HG02870 (cell line): ENCODE data around the gene NELL1.
A peak's percentile ranks its signal among the peaks of the same experiment; 100 is the strongest.
"Not testable (repeated sequence)": the region's sequence is repeated elsewhere in the genome, so short reads cannot be mapped to it uniquely, and the experiment has no call there.

Experiments used
- ATAC-seq: cut with Tn5 transposase; IDR thresholded peaks from one replicate; pipeline ENCODE4 v1.9.1; 2021; ENCODE audit warnings: mild to moderate bottlenecking, moderate library complexity; ENCODE audit not compliant: unreplicated experiment

Gene NELL1

GRCh38 chr11:21072558-21072957 lies 403.2 kb downstream of the NELL1 start:
- ATAC-seq: peak; percentile 79

GRCh38 chr11:21082853-21083252 lies 413.5 kb downstream of the NELL1 start:
- ATAC-seq: no peak

GRCh38 chr11:21088930-21089329 lies 419.5 kb downstream of the NELL1 start:
- no peak for ATAC-seq

GRCh38 chr11:21104641-21105040 lies 435.3 kb downstream of the NELL1 start:
- ATAC-seq: no peak

GRCh38 chr11:21105196-21105917 lies 436.0 kb downstream of the NELL1 start:
- no peak for ATAC-seq

GRCh38 chr11:21109341-21109740 lies 440.0 kb downstream of the NELL1 start:
- no peak for ATAC-seq

- ATAC-seq: no peak
These were observed 441.0 kb downstream of the NELL1 start for GRCh38 chr11:21110415-21110814.

- ATAC-seq: no peak
These were observed 444.5 kb downstream of the NELL1 start for GRCh38 chr11:21113876-21114275.

GRCh38 chr11:21116009-21116408 lies 446.6 kb downstream of the NELL1 start:
- no peak for ATAC-seq

- no peak for ATAC-seq
These were observed 450.0 kb downstream of the NELL1 start for GRCh38 chr11:21119411-21119810.

GRCh38 chr11:21121991-21122390 lies 452.6 kb downstream of the NELL1 start:
- ATAC-seq: no peak

- no peak for ATAC-seq
These were observed 453.1 kb downstream of the NELL1 start for GRCh38 chr11:21122523-21122922.

- ATAC-seq: no peak
These were observed 462.8 kb downstream of the NELL1 start for GRCh38 chr11:21132146-21132720.

GRCh38 chr11:21133244-21133643 lies 463.9 kb downstream of the NELL1 start:
- no peak for ATAC-seq

GRCh38 chr11:21133722-21134121 lies 464.3 kb downstream of the NELL1 start:
- no peak for ATAC-seq

GRCh38 chr11:21137803-21138202 lies 468.4 kb downstream of the NELL1 start:
- no peak for ATAC-seq

- ATAC-seq: not testable (repeated sequence)
These were observed 472.2 kb downstream of the NELL1 start for GRCh38 chr11:21141557-21141956.

- ATAC-seq: no peak
These were observed 472.6 kb downstream of the NELL1 start for GRCh38 chr11:21142007-21142406.

- ATAC-seq: no peak
These were observed 475.1 kb downstream of the NELL1 start for GRCh38 chr11:21144531-21144930.

GRCh38 chr11:21148376-21148775 lies 479.0 kb downstream of the NELL1 start:
- no peak for ATAC-seq

- no peak for ATAC-seq
These were observed 490.8 kb downstream of the NELL1 start for GRCh38 chr11:21160140-21160539.

GRCh38 chr11:21169639-21170038 lies 500.3 kb downstream of the NELL1 start:
- ATAC-seq: no peak

GRCh38 chr11:21173476-21173875 lies 504.1 kb downstream of the NELL1 start:
- ATAC-seq: no peak
